ENCODE measurements around the gene LAX1. TPM values are rescaled to one million over a fixed set of nuclear protein-coding genes. Genes with fewer than 3 reads are reported as not detected.

LAX1 gene
- total RNA-seq, 3 donors from 2014 or later (not counting 1 experiment from before 2014, with no cell fraction given), result 33.8 to 48.2 (median 41.2) TPM

DNA sequence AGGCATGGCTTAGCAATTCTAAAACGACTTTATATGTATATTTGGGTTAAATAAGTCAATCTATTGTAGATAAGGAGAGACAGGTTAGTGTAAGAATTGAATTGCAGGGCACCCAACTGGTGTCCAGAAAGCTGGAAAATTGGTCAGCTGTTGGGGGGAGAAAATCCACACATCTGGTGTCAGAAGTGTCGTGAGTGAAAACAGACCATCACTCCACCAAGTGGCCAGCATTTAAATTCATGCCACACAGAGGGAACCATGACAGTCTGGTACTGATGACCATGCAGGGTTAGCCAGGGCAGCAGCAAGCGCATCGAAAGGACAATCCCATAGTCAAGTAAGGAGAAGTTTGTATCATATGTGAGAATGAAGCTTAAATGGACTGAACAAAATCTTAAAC, 11.7 kb downstream of the LAX1 start:
- H3K4me1 Mint-ChIP-seq, result peaks cover 11 to 16% of the 10 kb centered on the region in 2 donors
- DNase-seq (peak in 1 of 2 donors; percentile 39), ATAC-seq (peak in 2 of 3 donors; percentile 62 to 67)
- WGBS (ENCODE audit: insufficient coverage), result 85% methylated on average over 4 of the region's 4 CpGs
- Histone ChIP-seq H3K4me1 (ENCODE audit: control insufficient read depth, insufficient read depth, low read length) (no peaks in the 10 kb centered on the region), H3K9me3 (ENCODE audit: control insufficient read depth, insufficient read depth, low read length) (no peaks in the 10 kb centered on the region), H3K4me3 (ENCODE audit: low read length) (no peak overlapping the region), H3K27ac (ENCODE audit: low read length) (no peak overlapping the region), H3K36me3 (ENCODE audit: control insufficient read depth, insufficient read depth, low read length) (peaks cover 35% of the 10 kb centered on the region), H3K27me3 (ENCODE audit: control insufficient read depth, insufficient read depth, low read length) (no peaks in the 10 kb centered on the region)
- peak overlapping the region; percentile 56 to 78 for H3K27ac Mint-ChIP-seq
- intact Hi-C loops (cut with micrococcal nuclease), result no loop called here
- no peaks in the 10 kb centered on the region for H3K9me3 Mint-ChIP-seq
- H3K4me3 Mint-ChIP-seq, result no peak overlapping the region
- no peak for TF ChIP-seq CTCF (IDR thresholded peaks at IDR 0.05)
- no peaks in the 10 kb centered on the region for H3K27me3 Mint-ChIP-seq (ENCODE audit: low read depth in 2 of 2)
- no peaks in the 10 kb centered on the region for H3K36me3 Mint-ChIP-seq

- no peaks in the 10 kb centered on the region for H3K27me3 Mint-ChIP-seq (ENCODE audit: low read depth in 2 of 2)
- intact Hi-C loops (cut with micrococcal nuclease), result no loop called here
- peak overlapping the region; percentile 56 to 78 for H3K27ac Mint-ChIP-seq
Measured at GRCh38 chr1:203777596-203777995, 12.6 kb downstream of the LAX1 start.

DNA sequence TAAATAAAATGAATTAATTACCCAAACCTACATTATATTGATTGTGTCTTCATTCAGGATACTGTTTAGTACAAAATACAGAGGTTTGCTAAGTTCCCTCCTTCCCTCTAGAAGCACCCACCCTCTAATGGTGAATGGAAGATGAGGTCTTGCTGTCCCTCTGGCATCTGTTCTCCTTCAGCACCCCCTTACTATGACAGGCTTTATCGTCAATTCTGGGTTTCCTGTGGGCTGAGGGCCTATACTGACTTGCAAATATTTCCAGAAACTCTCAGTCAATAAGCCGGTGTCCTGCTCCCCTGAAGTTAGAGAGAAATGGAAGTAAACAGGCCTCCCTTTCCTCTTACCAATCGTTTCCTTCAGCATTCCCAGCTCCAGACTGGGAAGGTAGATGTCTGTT, 13.2 kb downstream of the LAX1 start:
- TF ChIP-seq CTCF (IDR thresholded peaks at IDR 0.05), result no peak
- WGBS (ENCODE audit: insufficient coverage), result 14% methylated on average over 1 of the region's 3 CpGs

More at GRCh38 chr1:203777596-203777995, 12.6 kb downstream of the LAX1 start:
- DNase-seq, result no peak
- no peaks in the 10 kb centered on the region for H3K27me3 ChIP-seq (ENCODE audit: control insufficient read depth, insufficient read depth, low read length)
- H3K9me3 ChIP-seq (ENCODE audit: control insufficient read depth, insufficient read depth, low read length), result no peaks in the 10 kb centered on the region
- H3K36me3 ChIP-seq (ENCODE audit: control insufficient read depth, insufficient read depth, low read length), result peaks cover 29% of the 10 kb centered on the region
- ATAC-seq, result no peak
- no peak overlapping the region for H3K4me3 ChIP-seq (ENCODE audit: low read length)
- H3K4me1 ChIP-seq (ENCODE audit: control insufficient read depth, insufficient read depth, low read length), result no peaks in the 10 kb centered on the region
- TF ChIP-seq CTCF (IDR thresholded peaks at IDR 0.05), result no peak
- H3K36me3 Mint-ChIP-seq, result no peaks in the 10 kb centered on the region
- peaks cover 9 to 13% of the 10 kb centered on the region in 2 donors for H3K4me1 Mint-ChIP-seq
- H3K9me3 Mint-ChIP-seq, result no peaks in the 10 kb centered on the region
- H3K4me3 Mint-ChIP-seq, result no peak overlapping the region
- WGBS (ENCODE audit: insufficient coverage), result 77% methylated on average over 3 of the region's 3 CpGs
- no peak overlapping the region for H3K27ac ChIP-seq (ENCODE audit: low read length)

DNA sequence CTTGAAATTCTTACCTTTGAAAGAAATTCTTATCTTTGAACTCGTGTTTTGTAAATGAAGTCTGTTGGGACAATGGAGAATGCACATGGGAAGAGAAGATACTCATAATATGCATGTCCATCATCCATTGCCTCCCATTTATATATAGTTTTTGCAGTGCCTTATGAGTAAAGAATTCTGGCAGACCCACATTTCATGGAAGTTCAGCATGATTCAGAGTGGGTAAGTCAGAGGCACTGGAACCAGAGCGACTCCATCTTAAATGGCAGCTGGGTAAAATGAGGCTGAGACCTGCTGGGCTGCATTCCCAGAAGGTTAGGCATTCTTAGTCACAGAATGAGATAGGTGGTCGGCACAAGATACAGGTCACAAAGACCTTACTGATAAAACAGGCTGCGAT, 13.8 kb downstream of the LAX1 start:
- H3K36me3 ChIP-seq (ENCODE audit: control insufficient read depth, insufficient read depth, low read length), result peaks cover 22% of the 10 kb centered on the region
- WGBS (ENCODE audit: insufficient coverage), result 99% methylated on average over 3 of the region's 4 CpGs
- DNase-seq (no peak), ATAC-seq (no peak)
- no peak overlapping the region for H3K4me3 ChIP-seq (ENCODE audit: low read length)
- Mint-ChIP-seq H3K9me3 (no peaks in the 10 kb centered on the region), H3K4me3 (no peak overlapping the region), H3K36me3 (no peaks in the 10 kb centered on the region), H3K4me1 (peaks cover 9 to 13% of the 10 kb centered on the region in 2 donors), H3K27me3 (ENCODE audit: low read depth in 2 of 2) (no peaks in the 10 kb centered on the region), H3K27ac (peak overlapping the region; percentile 56 to 78)
- no peak for TF ChIP-seq CTCF (IDR thresholded peaks at IDR 0.05)
- no peak overlapping the region for H3K27ac ChIP-seq (ENCODE audit: low read length)
- H3K9me3 ChIP-seq (ENCODE audit: control insufficient read depth, insufficient read depth, low read length), result no peaks in the 10 kb centered on the region
- intact Hi-C loops (cut with micrococcal nuclease), result no loop called here
- H3K27me3 ChIP-seq (ENCODE audit: control insufficient read depth, insufficient read depth, low read length), result no peaks in the 10 kb centered on the region
- no peaks in the 10 kb centered on the region for H3K4me1 ChIP-seq (ENCODE audit: control insufficient read depth, insufficient read depth, low read length)

More for the DNA sequence above, 13.2 kb downstream of the LAX1 start:
- no peaks in the 10 kb centered on the region for H3K9me3 ChIP-seq (ENCODE audit: control insufficient read depth, insufficient read depth, low read length)
- no peak overlapping the region for H3K27ac ChIP-seq (ENCODE audit: low read length)
- H3K27me3 ChIP-seq (ENCODE audit: control insufficient read depth, insufficient read depth, low read length), result no peaks in the 10 kb centered on the region
- ATAC-seq (peak in 2 of 3 donors; percentile 34 to 55), DNase-seq (no peak)
- Mint-ChIP-seq H3K9me3 (no peaks in the 10 kb centered on the region), H3K27me3 (ENCODE audit: low read depth in 2 of 2) (no peaks in the 10 kb centered on the region), H3K4me3 (no peak overlapping the region), H3K27ac (peak overlapping the region; percentile 56 to 78), H3K36me3 (no peaks in the 10 kb centered on the region), H3K4me1 (peaks cover 9 to 13% of the 10 kb centered on the region in 2 donors)
- peaks cover 24% of the 10 kb centered on the region for H3K36me3 ChIP-seq (ENCODE audit: control insufficient read depth, insufficient read depth, low read length)
- H3K4me1 ChIP-seq (ENCODE audit: control insufficient read depth, insufficient read depth, low read length), result no peaks in the 10 kb centered on the region
- intact Hi-C loops (cut with micrococcal nuclease), result no loop called here
- no peak overlapping the region for H3K4me3 ChIP-seq (ENCODE audit: low read length)

Measured in natural killer cell (primary cell).